IMR-90 (cell line): ENCODE data around the gene KRTAP10-11.

Source experiments
- BHLHE40 ChIP-seq: fragments of 150-350 bp; IDR thresholded peaks from 2 replicates; pipeline ENCODE4 v1.6.1; 2016; ENCODE audit warnings: mild to moderate bottlenecking, low read depth, low read length
- CEBPB ChIP-seq: IDR thresholded peaks from 2 replicates; pipeline ENCODE4 v1.6.1; 2012; ENCODE audit warnings: low read depth, low read length, improper control_type of control experiment
- FOS ChIP-seq: fragments of 150-350 bp; IDR thresholded peaks from 2 replicates; pipeline ENCODE4 v1.6.1; 2016; ENCODE audit warnings: low read depth, low read length
- MAFK ChIP-seq: IDR thresholded peaks from 2 replicates; pipeline ENCODE4 v1.6.1; 2012; ENCODE audit warnings: low read depth, low read length, improper control_type of control experiment
- MAZ ChIP-seq: IDR thresholded peaks from 2 replicates; pipeline ENCODE4 v1.6.1; 2012; ENCODE audit warnings: low read depth, mild to moderate bottlenecking, low read length, improper control_type of control experiment, moderate library complexity, borderline replicate concordance
- NFE2L2 ChIP-seq: fragments of 150-350 bp; IDR thresholded peaks from 2 replicates; pipeline ENCODE4 v1.6.1; 2016; ENCODE audit warnings: low read depth, mild to moderate bottlenecking, low read length
- POLR2A ChIP-seq: IDR thresholded peaks from 2 replicates; pipeline ENCODE4 v1.6.1; 2012; ENCODE audit warnings: mild to moderate bottlenecking, low read depth, low read length
- RAD21 ChIP-seq: IDR thresholded peaks from 2 replicates; pipeline ENCODE4 v1.6.1; 2012; ENCODE audit warnings: low read length, improper control_type of control experiment
- RFX5 ChIP-seq: IDR thresholded peaks from 2 replicates; pipeline ENCODE4 v1.8.0; 2012; ENCODE audit warnings: low read depth, mild to moderate bottlenecking, low read length, moderate library complexity
- SMC3 ChIP-seq: fragments of 150-350 bp; IDR thresholded peaks from 2 replicates; pipeline ENCODE4 v1.6.1; 2016; ENCODE audit warnings: low read depth, mild to moderate bottlenecking, antibody characterized with exemption, low read length, moderate library complexity
- TF ChIP-seq, protein P1 (sequence below): conservative IDR thresholded peaks from 2 replicates; pipeline ENCODE4 v1.5.1; 2012; ENCODE audit warnings: mild to moderate bottlenecking, low read depth, low read length, improper control_type of control experiment
- TF ChIP-seq, protein P2 (sequence below): fragments of 150-350 bp; IDR thresholded peaks from 2 replicates; pipeline ENCODE4 v1.6.1; 2016; ENCODE audit warnings: low read depth, mild to moderate bottlenecking, low read length, moderate library complexity, borderline replicate concordance

DNA sequence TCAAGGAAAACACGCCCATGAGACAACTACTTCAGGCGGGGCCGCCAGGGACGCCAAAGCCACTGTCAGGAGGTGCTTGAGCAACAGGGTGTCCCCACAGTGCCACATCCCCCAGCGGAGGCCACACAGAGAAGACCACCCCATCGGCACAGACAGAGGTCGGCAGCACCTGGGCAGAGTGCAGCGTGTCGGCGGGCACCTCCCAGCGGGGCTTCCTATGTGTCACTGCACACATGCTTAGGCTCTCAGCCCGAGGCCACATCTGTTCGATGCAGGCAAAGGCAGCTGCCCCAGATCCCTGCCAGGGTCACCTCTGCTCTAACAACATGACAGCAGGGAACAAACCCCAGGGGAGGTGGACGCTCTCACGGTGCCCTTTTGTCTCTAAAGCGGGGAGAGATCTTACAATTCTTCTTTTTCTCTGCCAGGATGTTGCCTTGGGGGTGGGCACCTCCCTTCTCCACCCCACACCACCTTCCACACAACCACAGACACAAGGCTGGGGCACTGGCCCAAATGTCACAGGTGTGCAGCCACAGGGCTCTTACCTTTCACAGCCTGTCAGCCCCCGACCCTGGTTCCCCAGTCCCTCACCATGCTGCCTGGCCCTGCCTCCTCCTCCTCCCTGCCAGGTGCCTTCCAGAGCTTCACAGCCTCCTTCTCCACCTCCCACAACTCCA is 30.2 kb upstream of the KRTAP10-11 start:
- TF ChIP-seq, protein P1, sequence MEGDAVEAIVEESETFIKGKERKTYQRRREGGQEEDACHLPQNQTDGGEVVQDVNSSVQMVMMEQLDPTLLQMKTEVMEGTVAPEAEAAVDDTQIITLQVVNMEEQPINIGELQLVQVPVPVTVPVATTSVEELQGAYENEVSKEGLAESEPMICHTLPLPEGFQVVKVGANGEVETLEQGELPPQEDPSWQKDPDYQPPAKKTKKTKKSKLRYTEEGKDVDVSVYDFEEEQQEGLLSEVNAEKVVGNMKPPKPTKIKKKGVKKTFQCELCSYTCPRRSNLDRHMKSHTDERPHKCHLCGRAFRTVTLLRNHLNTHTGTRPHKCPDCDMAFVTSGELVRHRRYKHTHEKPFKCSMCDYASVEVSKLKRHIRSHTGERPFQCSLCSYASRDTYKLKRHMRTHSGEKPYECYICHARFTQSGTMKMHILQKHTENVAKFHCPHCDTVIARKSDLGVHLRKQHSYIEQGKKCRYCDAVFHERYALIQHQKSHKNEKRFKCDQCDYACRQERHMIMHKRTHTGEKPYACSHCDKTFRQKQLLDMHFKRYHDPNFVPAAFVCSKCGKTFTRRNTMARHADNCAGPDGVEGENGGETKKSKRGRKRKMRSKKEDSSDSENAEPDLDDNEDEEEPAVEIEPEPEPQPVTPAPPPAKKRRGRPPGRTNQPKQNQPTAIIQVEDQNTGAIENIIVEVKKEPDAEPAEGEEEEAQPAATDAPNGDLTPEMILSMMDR: no peak
- no peak for TF ChIP-seq MAFK
- no peak for TF ChIP-seq BHLHE40
- TF ChIP-seq RFX5: no peak
- no peak for TF ChIP-seq FOS
- no peak for TF ChIP-seq RAD21
- no peak for TF ChIP-seq POLR2A
- TF ChIP-seq, protein P2, sequence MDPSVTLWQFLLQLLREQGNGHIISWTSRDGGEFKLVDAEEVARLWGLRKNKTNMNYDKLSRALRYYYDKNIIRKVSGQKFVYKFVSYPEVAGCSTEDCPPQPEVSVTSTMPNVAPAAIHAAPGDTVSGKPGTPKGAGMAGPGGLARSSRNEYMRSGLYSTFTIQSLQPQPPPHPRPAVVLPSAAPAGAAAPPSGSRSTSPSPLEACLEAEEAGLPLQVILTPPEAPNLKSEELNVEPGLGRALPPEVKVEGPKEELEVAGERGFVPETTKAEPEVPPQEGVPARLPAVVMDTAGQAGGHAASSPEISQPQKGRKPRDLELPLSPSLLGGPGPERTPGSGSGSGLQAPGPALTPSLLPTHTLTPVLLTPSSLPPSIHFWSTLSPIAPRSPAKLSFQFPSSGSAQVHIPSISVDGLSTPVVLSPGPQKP: no peak
- no peak for TF ChIP-seq SMC3
- no peak for TF ChIP-seq CEBPB
- TF ChIP-seq NFE2L2: no peak
- TF ChIP-seq MAZ: no peak
